ENCODE measurements around the gene TRHDE.

TRHDE gene

DNA sequence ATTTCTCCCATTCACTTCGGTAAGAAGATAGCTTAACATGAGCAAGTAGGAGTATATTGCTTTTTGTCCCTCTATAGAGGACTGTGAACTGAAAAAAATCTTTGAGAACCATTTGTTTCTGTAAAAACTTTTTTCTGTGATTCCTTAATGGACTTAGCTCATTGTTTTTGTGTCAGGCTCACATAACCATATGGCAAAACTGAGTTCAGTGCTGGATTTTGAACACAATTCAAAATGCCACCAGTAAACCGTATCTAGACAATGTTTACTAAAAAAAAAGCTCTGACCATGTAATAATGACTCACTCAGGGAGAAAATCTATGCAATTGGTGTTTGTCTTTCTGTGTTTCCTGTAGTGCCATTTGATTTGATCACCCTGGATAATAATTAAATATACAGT, 5.2 kb downstream of the TRHDE start:
- TF ChIP-seq, protein P1, sequence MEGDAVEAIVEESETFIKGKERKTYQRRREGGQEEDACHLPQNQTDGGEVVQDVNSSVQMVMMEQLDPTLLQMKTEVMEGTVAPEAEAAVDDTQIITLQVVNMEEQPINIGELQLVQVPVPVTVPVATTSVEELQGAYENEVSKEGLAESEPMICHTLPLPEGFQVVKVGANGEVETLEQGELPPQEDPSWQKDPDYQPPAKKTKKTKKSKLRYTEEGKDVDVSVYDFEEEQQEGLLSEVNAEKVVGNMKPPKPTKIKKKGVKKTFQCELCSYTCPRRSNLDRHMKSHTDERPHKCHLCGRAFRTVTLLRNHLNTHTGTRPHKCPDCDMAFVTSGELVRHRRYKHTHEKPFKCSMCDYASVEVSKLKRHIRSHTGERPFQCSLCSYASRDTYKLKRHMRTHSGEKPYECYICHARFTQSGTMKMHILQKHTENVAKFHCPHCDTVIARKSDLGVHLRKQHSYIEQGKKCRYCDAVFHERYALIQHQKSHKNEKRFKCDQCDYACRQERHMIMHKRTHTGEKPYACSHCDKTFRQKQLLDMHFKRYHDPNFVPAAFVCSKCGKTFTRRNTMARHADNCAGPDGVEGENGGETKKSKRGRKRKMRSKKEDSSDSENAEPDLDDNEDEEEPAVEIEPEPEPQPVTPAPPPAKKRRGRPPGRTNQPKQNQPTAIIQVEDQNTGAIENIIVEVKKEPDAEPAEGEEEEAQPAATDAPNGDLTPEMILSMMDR (conservative IDR thresholded peaks at IDR 0.05; ENCODE audit: control insufficient read depth, insufficient read depth, low read depth, low read length) = no peak
- DNase-seq (ENCODE audit: low read depth) = peak; percentile 10
- no peak overlapping the region for H3K4me3 ChIP-seq (ENCODE audit: control insufficient read depth, low read depth, low read length)

DNA sequence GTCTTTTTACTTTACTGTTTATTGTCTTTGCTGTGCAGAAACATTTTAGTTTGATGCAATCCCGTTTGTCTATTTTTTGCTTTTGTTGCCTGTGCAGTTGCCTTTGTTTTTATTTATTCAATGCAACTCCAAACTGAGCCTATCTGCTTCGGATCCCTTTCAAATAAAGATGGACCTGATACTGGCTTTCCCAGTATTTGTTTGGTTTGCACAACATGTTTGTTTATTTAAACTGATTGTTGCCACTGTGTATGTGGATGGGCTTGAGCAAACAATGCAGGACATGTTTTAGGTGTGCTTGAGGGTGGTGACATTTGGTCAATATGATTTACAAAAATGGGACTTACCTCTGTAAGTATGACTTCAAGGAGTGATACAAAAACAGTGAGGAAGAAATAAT, 6.7 kb downstream of the TRHDE start:
- no peak overlapping the region for H3K4me3 ChIP-seq (ENCODE audit: control insufficient read depth, low read depth, low read length)

DNA sequence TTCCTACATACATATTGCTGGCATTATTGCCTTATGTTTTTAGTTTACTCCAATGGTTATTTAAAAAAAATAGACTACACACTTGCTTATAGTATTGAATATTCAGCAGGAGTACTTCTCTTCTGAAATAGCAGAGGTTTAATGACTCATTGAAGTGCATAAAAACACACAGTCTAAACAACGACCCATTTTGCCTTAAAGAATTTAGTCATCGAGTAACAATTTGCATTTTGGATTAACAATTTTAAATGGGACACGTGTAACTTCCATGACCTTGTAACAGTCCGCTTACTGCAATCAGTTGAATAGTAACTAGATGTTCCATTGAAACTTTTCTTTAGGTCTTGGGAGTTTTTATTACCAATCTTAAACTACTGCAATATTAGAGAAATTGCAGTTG, 9.0 kb downstream of the TRHDE start:
- H3K4me3 ChIP-seq (ENCODE audit: control insufficient read depth, low read depth, low read length) = no peak overlapping the region
- DNase-seq (ENCODE audit: low read depth) = peak; percentile 18
- TF ChIP-seq, protein P1 (conservative IDR thresholded peaks at IDR 0.05; ENCODE audit: control insufficient read depth, insufficient read depth, low read depth, low read length) = no peak

More for the DNA sequence above, 6.7 kb downstream of the TRHDE start:
- TF ChIP-seq, protein P1 (conservative IDR thresholded peaks at IDR 0.05; ENCODE audit: control insufficient read depth, insufficient read depth, low read depth, low read length) = no peak
- DNase-seq (ENCODE audit: low read depth) = no peak

DNA sequence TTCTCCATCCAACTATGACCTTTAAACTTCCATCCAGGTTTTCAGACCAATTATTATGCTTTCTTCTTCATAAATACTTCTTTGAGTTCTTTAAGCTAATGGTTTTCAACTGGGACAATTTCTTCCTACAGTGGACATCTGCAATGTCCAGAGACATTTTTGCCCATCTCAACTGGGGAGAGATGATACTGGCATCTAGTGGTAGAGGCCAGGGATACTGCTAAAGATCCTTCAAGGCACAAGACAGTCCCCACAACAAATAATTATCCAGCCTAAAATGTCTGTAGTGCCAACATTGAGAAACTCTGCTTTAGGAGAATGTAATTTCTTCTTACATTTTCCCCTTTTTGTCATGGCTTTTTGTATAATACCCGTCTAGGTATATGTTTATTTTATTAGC, 10.6 kb downstream of the TRHDE start:
- peak; percentile 16 for DNase-seq (ENCODE audit: low read depth)
- H3K4me3 ChIP-seq (ENCODE audit: control insufficient read depth, low read depth, low read length) = no peak overlapping the region
- TF ChIP-seq, protein P1 (conservative IDR thresholded peaks at IDR 0.05; ENCODE audit: control insufficient read depth, insufficient read depth, low read depth, low read length) = peak; percentile 41

DNA sequence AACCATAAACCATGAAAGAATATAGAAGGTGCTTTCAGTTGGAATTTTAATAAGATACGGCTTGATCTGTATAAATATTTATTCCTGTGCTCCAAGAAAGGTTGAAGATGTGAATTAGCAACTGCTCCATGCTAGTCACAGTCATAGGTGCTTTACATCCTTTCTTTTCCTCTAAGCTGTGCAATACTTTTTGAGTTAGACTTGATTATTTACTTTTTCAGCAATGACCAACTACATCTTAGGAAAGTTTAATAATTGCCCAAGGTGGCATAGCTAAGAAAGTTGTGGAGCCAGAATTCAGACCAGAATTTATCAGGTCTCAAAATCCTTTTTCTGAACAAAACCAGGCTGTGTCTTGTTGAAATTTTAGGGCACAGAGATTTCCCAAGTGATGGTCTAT, 13.7 kb downstream of the TRHDE start:
- H3K4me3 ChIP-seq (ENCODE audit: control insufficient read depth, low read depth, low read length) = no peak overlapping the region
- DNase-seq (ENCODE audit: low read depth) = no peak
- TF ChIP-seq, protein P1 (conservative IDR thresholded peaks at IDR 0.05; ENCODE audit: control insufficient read depth, insufficient read depth, low read depth, low read length) = no peak

DNA sequence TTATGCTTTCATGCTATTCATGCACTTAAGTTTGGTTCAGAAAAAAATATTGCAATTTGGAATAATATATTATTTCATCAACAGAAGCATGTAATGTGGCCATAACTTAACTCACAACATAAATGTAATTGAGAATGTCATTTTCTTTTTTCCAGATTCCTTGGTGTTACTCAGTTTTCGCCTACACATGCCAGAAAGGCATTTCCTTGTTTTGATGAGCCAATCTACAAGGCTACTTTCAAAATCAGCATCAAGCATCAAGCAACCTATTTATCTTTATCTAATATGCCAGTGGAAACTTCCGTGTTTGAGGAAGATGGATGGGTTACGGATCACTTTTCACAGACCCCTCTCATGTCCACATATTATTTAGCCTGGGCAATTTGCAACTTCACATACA, 14.4 kb downstream of the TRHDE start:
- TF ChIP-seq, protein P1 (conservative IDR thresholded peaks at IDR 0.05; ENCODE audit: control insufficient read depth, insufficient read depth, low read depth, low read length) = no peak
- no peak for DNase-seq (ENCODE audit: low read depth)
- H3K4me3 ChIP-seq (ENCODE audit: control insufficient read depth, low read depth, low read length) = no peak overlapping the region

DNA sequence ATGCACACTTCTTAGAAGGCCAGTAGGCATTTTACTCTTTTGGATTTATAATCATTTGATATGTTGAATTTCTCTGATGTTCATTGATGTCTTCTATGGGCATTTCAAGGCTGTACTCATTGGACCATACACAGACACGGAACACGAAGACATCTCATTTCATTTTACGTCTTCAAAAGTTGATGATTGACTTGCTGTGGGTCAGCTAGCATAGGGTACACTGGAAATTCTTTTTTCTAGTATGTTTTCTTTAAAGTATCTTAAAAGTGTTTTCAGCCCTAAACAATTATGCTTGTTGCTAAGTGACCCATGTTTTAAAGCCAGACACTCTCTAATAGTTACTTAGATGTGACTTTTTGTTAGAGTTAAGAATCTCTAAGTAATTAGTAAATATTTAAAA, 16.3 kb downstream of the TRHDE start:
- no peak for DNase-seq (ENCODE audit: low read depth)
- H3K4me3 ChIP-seq (ENCODE audit: control insufficient read depth, low read depth, low read length) = no peak overlapping the region
- TF ChIP-seq, protein P1 (conservative IDR thresholded peaks at IDR 0.05; ENCODE audit: control insufficient read depth, insufficient read depth, low read depth, low read length) = no peak

All from fibroblast of mammary gland (primary cell).